Calu3 (cell line): ENCODE measurements around the gene TTC21A. TPM values are rescaled to one million over a fixed set of nuclear protein-coding genes. Genes with fewer than 3 reads are reported as not detected.

Experiments used
- BruUV-seq: library from RNA; stranded (reverse); fragments of 400-500 nt; replicated peaks from 2 replicates; lab custom pipeline; 2021; lab: Mats Ljungman, UMichigan
- CTCF ChIA-PET: fragments of 300-600 bp; sonication (Branson Sonifier 250); formaldehyde crosslinking; loops from one replicate; lab custom pipeline; 2022; ENCODE audit warnings: antibody characterized with exemption; lab: Charles Lee
- DNase-seq: peaks from one replicate; pipeline ENCODE4 v3.0.0; 2022
- H3K27ac Mint-ChIP-seq: one replicate; pipeline ENCODE4 v1.8.0; 2022; ENCODE audit warnings: mixed read lengths; ENCODE audit not compliant: unreplicated experiment
- H3K27me3 Mint-ChIP-seq: one replicate; pipeline ENCODE4 v1.8.0; 2022; ENCODE audit warnings: mixed read lengths; ENCODE audit not compliant: unreplicated experiment
- H3K36me3 Mint-ChIP-seq: one replicate; pipeline ENCODE4 v1.8.0; 2022; ENCODE audit warnings: mild to moderate bottlenecking, moderate library complexity, mixed read lengths; ENCODE audit not compliant: insufficient read depth, unreplicated experiment
- H3K4me1 Mint-ChIP-seq: one replicate; pipeline ENCODE4 v1.8.0; 2022; ENCODE audit warnings: mild to moderate bottlenecking, low read depth, mixed read lengths; ENCODE audit not compliant: unreplicated experiment
- H3K4me3 Mint-ChIP-seq: one replicate; pipeline ENCODE4 v1.8.0; 2022; ENCODE audit warnings: mild to moderate bottlenecking, low read depth, moderate library complexity, mixed read lengths; ENCODE audit not compliant: unreplicated experiment
- H3K9me3 Mint-ChIP-seq: one replicate; pipeline ENCODE4 v1.8.0; 2022; ENCODE audit warnings: low read depth, mixed read lengths; ENCODE audit not compliant: unreplicated experiment
- intact Hi-C: fragments of 100-400 bp; cut with micrococcal nuclease; formaldehyde crosslinking; loops from one replicate; pipeline ENCODE4 v1.10.0; 2022; ENCODE audit not compliant: unreplicated experiment
- total RNA-seq: library from RNA; stranded (reverse); gene quantifications from 2 replicates; pipeline ENCODE4 v1.2.3, GENCODE V29; 2022
- TF ChIP-seq, protein P1 (sequence below): fragments of 200-600 bp; IDR thresholded peaks from one replicate; pipeline ENCODE4 v1.8.0; 2022; ENCODE audit warnings: antibody characterized with exemption; ENCODE audit not compliant: unreplicated experiment

The TTC21A gene
- total RNA-seq, 1 experiment from 2014 or later = 8.1 TPM

DNA sequence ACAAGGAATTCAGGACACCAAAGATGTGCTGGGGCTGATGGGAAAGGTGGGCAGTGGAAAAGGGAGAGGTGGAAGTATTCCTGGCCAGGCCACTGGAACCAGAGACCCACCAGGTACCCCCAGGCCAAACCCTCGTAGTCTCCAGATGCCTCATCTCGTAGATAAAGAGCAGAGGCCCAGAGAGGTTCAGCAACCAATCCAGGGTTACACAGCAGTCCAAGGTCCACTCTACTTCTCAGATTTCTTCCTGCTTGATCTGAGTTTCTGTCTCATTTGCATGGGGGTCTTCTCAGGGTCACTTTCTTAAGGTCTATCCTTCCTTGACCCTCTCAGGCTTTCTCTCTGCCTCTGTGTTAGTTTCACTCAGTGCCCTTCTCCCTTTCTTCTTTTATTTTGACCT lies 5.1 kb downstream of the TTC21A start:
- DNase-seq = no peak
- intact Hi-C loops = no loop called here
- no peaks in the 10 kb centered on the region for H3K9me3 Mint-ChIP-seq
- BruUV-seq = no TSS peak
- H3K27ac Mint-ChIP-seq = no peak overlapping the region
- CTCF ChIA-PET = no interaction called here
- H3K36me3 Mint-ChIP-seq = peaks cover 11% of the 10 kb centered on the region
- H3K4me1 Mint-ChIP-seq = peaks cover 12% of the 10 kb centered on the region
- no peaks in the 10 kb centered on the region for H3K27me3 Mint-ChIP-seq
- H3K4me3 Mint-ChIP-seq = no peak overlapping the region
- TF ChIP-seq, protein P1, sequence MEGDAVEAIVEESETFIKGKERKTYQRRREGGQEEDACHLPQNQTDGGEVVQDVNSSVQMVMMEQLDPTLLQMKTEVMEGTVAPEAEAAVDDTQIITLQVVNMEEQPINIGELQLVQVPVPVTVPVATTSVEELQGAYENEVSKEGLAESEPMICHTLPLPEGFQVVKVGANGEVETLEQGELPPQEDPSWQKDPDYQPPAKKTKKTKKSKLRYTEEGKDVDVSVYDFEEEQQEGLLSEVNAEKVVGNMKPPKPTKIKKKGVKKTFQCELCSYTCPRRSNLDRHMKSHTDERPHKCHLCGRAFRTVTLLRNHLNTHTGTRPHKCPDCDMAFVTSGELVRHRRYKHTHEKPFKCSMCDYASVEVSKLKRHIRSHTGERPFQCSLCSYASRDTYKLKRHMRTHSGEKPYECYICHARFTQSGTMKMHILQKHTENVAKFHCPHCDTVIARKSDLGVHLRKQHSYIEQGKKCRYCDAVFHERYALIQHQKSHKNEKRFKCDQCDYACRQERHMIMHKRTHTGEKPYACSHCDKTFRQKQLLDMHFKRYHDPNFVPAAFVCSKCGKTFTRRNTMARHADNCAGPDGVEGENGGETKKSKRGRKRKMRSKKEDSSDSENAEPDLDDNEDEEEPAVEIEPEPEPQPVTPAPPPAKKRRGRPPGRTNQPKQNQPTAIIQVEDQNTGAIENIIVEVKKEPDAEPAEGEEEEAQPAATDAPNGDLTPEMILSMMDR = no peak

DNA sequence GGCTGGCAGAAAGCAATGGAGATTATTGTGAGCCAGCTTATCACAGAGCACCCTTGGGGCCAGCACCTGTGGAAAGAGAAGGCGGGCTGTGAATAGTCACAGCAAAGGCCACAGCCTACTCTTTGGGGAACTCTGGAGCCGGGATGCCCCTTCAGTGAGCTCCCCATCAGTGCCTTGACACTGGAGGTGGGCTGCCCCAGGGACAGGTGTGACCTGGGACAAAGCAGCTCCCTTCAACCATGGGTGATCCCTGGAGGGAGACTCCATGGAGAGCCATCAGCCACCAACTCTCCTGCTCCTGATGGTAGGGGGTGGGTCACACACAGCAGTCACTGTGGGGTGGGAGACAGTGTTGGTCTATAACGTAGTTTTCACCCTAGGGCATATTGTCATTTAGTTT lies 5.8 kb downstream of the TTC21A start:
- H3K36me3 Mint-ChIP-seq = peaks cover 4% of the 10 kb centered on the region
- H3K27ac Mint-ChIP-seq = no peak overlapping the region
- intact Hi-C loops = no loop called here
- CTCF ChIA-PET = no interaction called here
- DNase-seq = no peak
- BruUV-seq = no TSS peak
- H3K9me3 Mint-ChIP-seq = no peaks in the 10 kb centered on the region
- H3K27me3 Mint-ChIP-seq = no peaks in the 10 kb centered on the region
- TF ChIP-seq, protein P1 = no peak
- no peak overlapping the region for H3K4me3 Mint-ChIP-seq
- H3K4me1 Mint-ChIP-seq = peaks cover 8% of the 10 kb centered on the region

DNA sequence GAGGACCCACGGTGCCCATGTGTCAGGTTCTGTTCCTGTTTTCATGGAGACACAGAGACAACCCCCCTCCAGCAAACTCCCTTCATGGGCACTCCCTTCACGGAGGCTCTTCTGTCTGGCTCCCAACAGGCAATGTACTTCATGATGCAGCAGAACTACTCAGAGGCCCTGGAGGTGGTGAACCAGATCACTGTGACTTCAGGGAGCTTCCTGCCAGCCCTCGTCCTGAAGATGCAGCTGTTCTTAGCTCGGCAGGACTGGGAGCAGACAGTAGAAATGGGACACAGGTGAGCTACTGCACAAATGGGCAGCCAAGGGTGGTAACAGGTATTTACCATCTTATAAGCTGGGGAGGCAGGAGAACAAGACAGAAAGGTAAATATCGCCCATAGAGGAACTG lies 7.0 kb downstream of the TTC21A start:
- Mint-ChIP-seq H3K27ac (no peak overlapping the region), H3K36me3 (no peaks in the 10 kb centered on the region), H3K4me1 (no peaks in the 10 kb centered on the region), H3K4me3 (no peak overlapping the region), H3K9me3 (no peaks in the 10 kb centered on the region), H3K27me3 (no peaks in the 10 kb centered on the region)
- intact Hi-C loops = no loop called here
- CTCF ChIA-PET = no interaction called here
- TF ChIP-seq, protein P1 = no peak
- DNase-seq = no peak
- BruUV-seq = no TSS peak

DNA sequence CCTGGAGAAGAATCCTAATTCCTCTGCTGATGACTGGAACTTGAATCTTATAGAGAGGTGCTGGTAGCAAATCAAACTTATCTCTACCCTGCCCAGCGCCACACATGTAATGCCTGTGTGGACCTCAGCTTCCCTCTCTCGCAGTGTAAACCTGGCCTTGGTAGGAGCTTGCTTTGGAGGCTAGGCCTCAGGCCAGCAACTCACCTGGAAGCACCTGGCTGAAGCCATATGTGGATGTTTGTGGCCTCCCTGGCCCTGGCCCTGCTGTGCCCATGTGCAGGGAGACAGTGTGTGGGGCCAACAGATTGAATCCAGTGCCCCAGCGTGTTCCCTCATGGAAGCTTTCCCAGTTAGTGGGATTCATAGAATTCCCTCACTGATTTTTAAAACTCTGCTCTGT lies 8.4 kb downstream of the TTC21A start:
- TF ChIP-seq, protein P1 = no peak
- intact Hi-C loops = no loop called here
- Mint-ChIP-seq H3K27me3 (no peaks in the 10 kb centered on the region), H3K4me3 (no peak overlapping the region), H3K36me3 (no peaks in the 10 kb centered on the region), H3K27ac (no peak overlapping the region), H3K9me3 (no peaks in the 10 kb centered on the region), H3K4me1 (no peaks in the 10 kb centered on the region)
- CTCF ChIA-PET = interaction anchor here (0.7 to 1.3 kb wide), 3 partner anchors 10 to 20 kb away, joined by 3 to 8 read pairs (median 4); no protein-coding TSS in a partner anchor
- DNase-seq = no peak
- BruUV-seq = no TSS peak
